NCI-H146 (cell line): Measurements from ENCODE around the gene NRN1.
"Not testable (repeated sequence)": the region's sequence is repeated elsewhere in the genome, so short reads cannot be mapped to it uniquely, and the experiment has no call there.

ENCODE experiments used
- DNase-seq: peaks from one replicate; lab custom pipeline; 2025; lab: John Stamatoyannopoulos, UW

The NRN1 gene

GRCh38 chr6:5981126-5982026, 25.3 kb downstream of the NRN1 start:
- no peak for DNase-seq

DNA sequence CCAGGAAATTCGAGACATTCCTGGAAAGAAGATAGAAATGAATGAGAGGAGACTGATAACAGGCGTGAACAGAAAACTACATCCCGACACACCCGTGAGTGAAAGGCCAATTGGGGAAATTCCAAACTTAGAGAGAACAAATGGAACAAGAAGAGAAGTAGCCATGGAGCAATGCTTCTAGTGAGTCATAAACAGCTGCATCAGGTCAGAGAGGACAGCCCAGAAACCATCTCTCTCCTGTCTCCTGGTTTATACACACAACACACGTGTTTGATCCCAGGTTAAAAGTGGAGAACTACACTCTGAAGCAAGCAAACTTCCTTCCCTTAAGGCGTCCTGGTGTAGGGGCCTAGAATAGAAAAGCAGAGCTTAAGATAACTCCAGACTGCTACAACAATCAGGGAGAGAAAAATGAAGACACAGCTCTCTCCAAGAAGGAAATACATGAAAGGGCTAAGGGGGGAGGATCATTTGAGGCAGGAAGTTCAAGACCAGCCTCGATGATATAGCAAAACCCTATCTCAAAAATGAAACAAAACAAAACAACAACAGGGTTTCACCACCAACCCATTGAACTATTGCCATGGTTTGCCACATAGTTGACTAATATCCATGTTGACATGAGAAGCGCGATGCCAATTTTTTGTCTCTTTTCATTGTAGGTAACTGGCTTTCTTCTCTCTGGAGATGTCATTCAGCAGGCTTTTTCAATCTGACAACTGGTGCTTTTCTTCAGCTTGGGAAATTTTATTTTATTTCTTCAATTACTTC, 26.9 kb downstream of the NRN1 start:
- DNase-seq = no peak

DNA sequence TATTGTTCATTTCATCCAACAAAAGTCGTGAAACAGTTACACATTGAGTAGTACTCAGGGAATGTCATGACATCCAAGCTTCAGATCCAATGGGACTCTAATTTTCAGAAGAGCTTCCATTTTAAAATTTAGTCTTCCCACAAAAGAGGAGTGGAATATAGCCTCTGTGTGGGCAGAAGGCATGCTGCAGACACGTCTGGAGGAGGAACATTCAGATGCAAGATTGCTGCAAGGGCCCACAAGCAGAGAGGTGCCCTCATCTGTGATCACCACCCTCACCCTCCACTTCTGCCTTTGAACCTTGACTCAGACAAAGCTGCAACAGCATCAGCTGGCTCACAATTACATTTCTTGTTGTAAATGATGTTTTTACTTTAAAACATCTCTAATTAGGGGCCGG, 29.9 kb downstream of the NRN1 start:
- no peak for DNase-seq

- no peak for DNase-seq
Observed at GRCh38 chr6:5968817-5969734, 37.6 kb downstream of the NRN1 start.

DNA sequence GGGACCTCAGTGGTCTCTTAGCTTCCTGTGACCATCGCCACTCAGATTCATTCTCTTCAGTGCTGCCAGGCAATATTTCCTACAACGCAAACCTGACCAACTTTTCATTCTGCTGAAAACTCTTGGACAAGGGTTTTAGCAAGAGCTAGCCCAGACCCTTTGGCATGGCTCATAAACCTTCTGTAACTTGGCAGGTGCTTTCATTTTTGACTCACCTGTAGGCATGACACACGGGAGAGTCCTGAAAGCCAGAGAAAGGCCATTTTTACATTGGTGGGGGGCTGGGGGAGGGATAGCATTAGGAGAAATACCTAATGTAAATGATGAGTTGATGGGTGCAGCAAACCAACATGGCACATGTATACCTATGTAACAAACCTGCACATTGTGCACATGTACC, 38.7 kb downstream of the NRN1 start:
- DNase-seq = not testable (repeated sequence)

DNA sequence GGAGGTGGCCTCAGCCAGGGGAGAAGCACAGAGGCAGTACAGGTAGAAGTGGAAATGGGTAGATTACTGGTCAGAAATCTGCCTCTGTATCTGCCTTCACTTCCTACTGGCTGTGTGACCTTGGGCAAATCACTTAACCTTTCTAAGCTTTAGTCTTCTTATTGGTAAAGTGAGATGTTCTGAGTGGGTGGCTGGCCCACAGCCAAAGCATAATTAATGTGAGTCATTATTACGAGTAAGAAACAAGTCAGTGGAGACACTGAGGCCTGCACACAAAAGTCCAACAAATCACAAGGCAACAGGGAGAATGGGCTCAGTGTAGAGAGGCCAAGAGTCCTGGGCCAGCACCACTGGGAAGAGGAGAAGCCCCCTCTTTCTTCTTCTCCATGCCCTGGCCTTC, 39.1 kb downstream of the NRN1 start:
- no peak for DNase-seq

DNA sequence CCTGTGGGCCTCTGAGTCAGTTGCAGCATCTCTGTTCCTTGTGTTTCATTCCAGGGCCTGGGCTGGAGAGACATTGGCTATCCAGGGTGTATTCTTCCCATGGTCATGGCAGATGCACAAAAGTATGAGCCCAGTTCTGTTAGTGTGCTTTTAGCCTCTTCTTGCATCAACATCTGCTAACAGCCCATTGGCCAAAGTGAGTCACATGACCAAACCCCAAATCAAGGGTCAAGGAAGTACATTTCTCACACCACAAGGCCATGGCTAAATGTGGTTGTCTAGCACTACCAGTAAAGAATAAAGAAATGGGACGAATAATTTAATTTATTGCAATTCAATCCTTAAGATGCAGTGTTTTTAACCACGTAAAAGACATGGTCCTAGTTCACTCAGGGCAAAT, 43.9 kb downstream of the NRN1 start:
- no peak for DNase-seq

GRCh38 chr6:5961836-5962235, 44.9 kb downstream of the NRN1 start:
- no peak for DNase-seq

DNA sequence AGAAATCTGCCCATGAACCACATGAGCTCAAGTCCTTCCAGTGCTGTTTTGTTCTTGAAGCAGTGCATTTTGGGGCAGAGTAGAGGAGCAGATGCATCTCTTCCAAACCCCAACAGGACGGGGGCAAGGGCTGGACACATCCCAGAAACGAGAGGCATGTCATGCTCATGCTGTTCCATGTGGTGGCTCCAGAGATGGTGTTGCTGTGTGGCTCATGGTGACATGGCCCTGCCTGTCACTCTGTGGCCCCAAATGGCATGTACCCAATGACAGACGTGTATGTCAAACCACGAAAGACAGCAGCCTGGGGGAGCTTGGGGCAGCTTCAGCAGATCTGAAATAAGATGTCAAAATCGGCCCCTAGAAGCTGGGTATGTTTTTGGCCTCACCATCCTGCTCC, 46.3 kb downstream of the NRN1 start:
- no peak for DNase-seq

- DNase-seq = no peak
Observed at GRCh38 chr6:5958921-5959320, 47.8 kb downstream of the NRN1 start.

DNA sequence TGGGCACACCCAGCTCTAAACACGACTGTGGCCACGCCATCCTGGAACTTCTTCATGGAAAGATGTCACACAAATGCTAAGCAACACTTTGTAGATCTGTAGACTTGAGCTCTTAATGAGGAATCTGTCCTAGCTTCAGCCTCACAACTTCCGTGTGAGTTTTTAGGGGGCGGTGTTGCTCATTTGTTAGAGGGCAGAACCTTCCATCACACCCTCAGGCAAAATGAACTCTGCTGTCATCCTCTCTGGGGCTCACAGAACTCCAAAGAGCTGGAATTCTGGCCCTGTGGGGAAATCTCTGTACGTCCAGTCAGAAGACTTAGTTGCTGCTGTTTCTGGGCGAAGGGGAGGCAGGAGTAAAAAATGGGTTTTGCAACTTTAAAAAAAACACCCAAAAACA, 49.8 kb downstream of the NRN1 start:
- no peak for DNase-seq

- no peak for DNase-seq
Observed at GRCh38 chr6:5950361-5950785, 56.4 kb downstream of the NRN1 start.
